Endothelial cell of umbilical vein (primary cell): ENCODE measurements around the gene HYPK. TPM values are rescaled to one million over a fixed set of nuclear protein-coding genes. Genes with fewer than 3 reads are reported as not detected.
A peak's percentile ranks its signal among the peaks of the same experiment; 100 is the strongest.
"Not testable (repeated sequence)": the region's sequence is repeated elsewhere in the genome, so short reads cannot be mapped to it uniquely, and the experiment has no call there.

Experiments
- BruUV-seq: library from RNA; stranded (reverse); fragments of 400-500 nt; replicated peaks from 2 replicates; lab custom pipeline; 2021; lab: Mats Ljungman, UMichigan
- CTCF ChIA-PET: fragments of 300-600, 350-600 bp; sonication (Branson Sonifier 250); formaldehyde crosslinking; loops from one replicate; lab custom pipeline; 2021; ENCODE audit warnings: antibody characterized with exemption, inconsistent platforms; lab: Charles Lee
- POLR2A ChIA-PET: fragments of 300-600, 350-600 bp; sonication (Branson Sonifier 250); formaldehyde crosslinking; loops from one replicate; lab custom pipeline; 2021; ENCODE audit warnings: antibody characterized with exemption, inconsistent platforms; lab: Charles Lee
- DNase-seq: peaks from one replicate; pipeline ENCODE4 v3.0.0-alpha.2; 2011; ENCODE audit warnings: low read depth, low spot score
- FAIRE-seq: peaks from 2 replicates; lab custom pipeline; 2011; peaks lifted over from hg19 to GRCh38; lab: Jason Lieb, UNC
- H2AFZ ChIP-seq: 2 replicates; pipeline ENCODE4 v1.6.0; 2012; ENCODE audit warnings: low read depth, low read length, control low read depth, inconsistent platforms
- H3K27ac ChIP-seq: 2 replicates; pipeline ENCODE4 v1.5.1; 2011; ENCODE audit warnings: low read depth, mild to moderate bottlenecking, control low read depth, low read length, moderate library complexity; ENCODE audit not compliant: insufficient read depth
- H3K27me3 ChIP-seq, 2 experiments: 2 replicates each; pipeline versions ENCODE4 v1.6.0 to v1.6.1; 2011; ENCODE audit warnings: low read length in 2 of 2, mixed read lengths in 1 of 2; ENCODE audit not compliant: control insufficient read depth in 2 of 2, insufficient read depth in 2 of 2
- H3K36me3 ChIP-seq, 2 experiments: 2 replicates in 1 of 2; 3 replicates in 1 of 2; pipeline ENCODE4 v1.5.1; 2011; ENCODE audit warnings: low read length in 2 of 2, mild to moderate bottlenecking in 1 of 2, moderate library complexity in 1 of 2; ENCODE audit not compliant: control insufficient read depth in 2 of 2, insufficient read depth in 2 of 2; ENCODE audit errors: extremely low read depth in 1 of 2
- H3K4me1 ChIP-seq: 3 replicates; pipeline ENCODE4 v1.5.1; 2011; ENCODE audit warnings: mild to moderate bottlenecking, low read length; ENCODE audit not compliant: control insufficient read depth, insufficient read depth; ENCODE audit errors: extremely low read depth
- H3K4me2 ChIP-seq: 2 replicates; pipeline ENCODE4 v1.6.1; 2011; ENCODE audit warnings: low read length, control low read depth, mixed read lengths; ENCODE audit not compliant: insufficient read depth
- H3K4me3 ChIP-seq, 3 experiments: fragments of 200-600 bp in 1 of 3; sonication (generic), shearing (Covaris generic) in 1 of 3; replicated peaks in 1 of 3; 2 replicates each; pipeline ENCODE4 v1.5.1; 2011 to 2016; ENCODE audit warnings: control low read depth in 3 of 3, low read length in 3 of 3, mild to moderate bottlenecking in 2 of 3, inconsistent platforms in 1 of 3, low read depth in 1 of 3, moderate library complexity in 1 of 3; ENCODE audit not compliant: insufficient read depth in 1 of 3
- H3K79me2 ChIP-seq: 2 replicates; pipeline ENCODE4 v1.6.0; 2012; ENCODE audit warnings: low read length, inconsistent platforms; ENCODE audit not compliant: control insufficient read depth, insufficient read depth
- H3K9ac ChIP-seq: replicated peaks from 2 replicates; pipeline ENCODE3; 2011; ENCODE audit warnings: low read length, control low read depth; ENCODE audit not compliant: insufficient read depth; ENCODE audit errors: extremely low read depth
- H3K9me1 ChIP-seq: replicated peaks from 3 replicates; pipeline ENCODE4 v1.6.0; 2011; ENCODE audit warnings: mild to moderate bottlenecking, low read length; ENCODE audit not compliant: control insufficient read depth, insufficient read depth; ENCODE audit errors: extremely low read depth
- H3K9me3 ChIP-seq: replicated peaks from 2 replicates; pipeline ENCODE4 v1.5.1; 2012; ENCODE audit warnings: low read length, inconsistent platforms; ENCODE audit not compliant: control insufficient read depth, insufficient read depth
- H4K20me1 ChIP-seq: replicated peaks from 2 replicates; pipeline ENCODE3; 2011; ENCODE audit warnings: mild to moderate bottlenecking, low read length; ENCODE audit not compliant: control insufficient read depth, insufficient read depth; ENCODE audit errors: extremely low read depth
- EZH2 ChIP-seq: IDR thresholded peaks from 2 replicates; pipeline ENCODE4 v1.6.1; 2012; ENCODE audit warnings: borderline replicate concordance, low read depth, mild to moderate bottlenecking, moderate library complexity, low read length, inconsistent platforms; ENCODE audit not compliant: severe bottlenecking
- FOS ChIP-seq: IDR thresholded peaks from 2 replicates; pipeline ENCODE4 v1.6.1; 2011; ENCODE audit warnings: mild to moderate bottlenecking, low read length, moderate library complexity, borderline replicate concordance; ENCODE audit not compliant: insufficient read depth
- GATA2 ChIP-seq: IDR thresholded peaks from 2 replicates; pipeline ENCODE4 v1.7.0; 2011; ENCODE audit warnings: low read depth, mild to moderate bottlenecking, moderate library complexity, mixed read lengths, low read length; ENCODE audit not compliant: insufficient read length, insufficient read depth
- JUN ChIP-seq: IDR thresholded peaks from 2 replicates; pipeline ENCODE4 v1.6.1; 2011; ENCODE audit warnings: borderline replicate concordance, low read depth; ENCODE audit not compliant: insufficient read length, insufficient read depth
- MAX ChIP-seq: IDR thresholded peaks from 2 replicates; pipeline ENCODE4 v1.6.1; 2011; ENCODE audit not compliant: insufficient read depth, insufficient read length
- MYC ChIP-seq: IDR thresholded peaks from one replicate; pipeline ENCODE4 v1.6.1; 2011; ENCODE audit warnings: mild to moderate bottlenecking, low read depth, low read length
- POLR2A ChIP-seq: IDR thresholded peaks from 2 replicates; pipeline ENCODE4 v1.6.1; 2012; ENCODE audit warnings: low read depth, mild to moderate bottlenecking, control low read depth, low read length
- POLR2AphosphoS5 ChIP-seq: IDR thresholded peaks from 2 replicates; pipeline ENCODE4 v1.6.1; 2012; ENCODE audit warnings: low read depth, mild to moderate bottlenecking, control low read depth, low read length, moderate library complexity; ENCODE audit not compliant: insufficient read depth
- dilution Hi-C: fragments of 300-500 bp; cut with MboI; formaldehyde crosslinking; loops from one replicate; pipeline ENCODE4 v1.15.0; 2019; ENCODE audit warnings: low sequenced_read_pairs; ENCODE audit not compliant: extremely low pct_ligation_motif_present
- intact Hi-C: fragments of 100-400 bp; cut with micrococcal nuclease; formaldehyde crosslinking; loops from one replicate; pipeline ENCODE4 v1.10.0; 2022
- polyA plus RNA-seq, 4 experiments: library from polyadenylated mRNA; depleted of rRNA in 3 of 4; stranded (reverse) in 3 of 4; unstranded in 1 of 4; fragments of >200 nt; gene quantifications; 2 replicates each; pipeline versions ENCODE4 v1.2.1 to v1.2.3, GENCODE V29; 2011 to 2012; ENCODE audit warnings: missing spikeins in 1 of 4
- total RNA-seq: library from RNA; stranded (reverse); gene quantifications from 2 replicates; pipeline ENCODE4 v1.2.3, GENCODE V29; 2021
- TF ChIP-seq, protein P1 (sequence below), 2 donors: IDR thresholded peaks; 1 replicate in 1 of 2; 2 replicates in 1 of 2; pipeline ENCODE4 v1.5.1; 2011; ENCODE audit warnings: low read length in 2 of 2, mild to moderate bottlenecking in 2 of 2, moderate library complexity in 2 of 2, control low read depth in 1 of 2, inconsistent platforms in 1 of 2, low read depth in 1 of 2; ENCODE audit not compliant: insufficient read depth in 1 of 2; ENCODE audit errors: extremely low read depth in 1 of 2

Gene HYPK
- total and polyA plus RNA-seq, 2 donors (not counting 3 experiments of a cell fraction or from before 2014, with no cell fraction given): 5.2 to 17.8 TPM

DNA sequence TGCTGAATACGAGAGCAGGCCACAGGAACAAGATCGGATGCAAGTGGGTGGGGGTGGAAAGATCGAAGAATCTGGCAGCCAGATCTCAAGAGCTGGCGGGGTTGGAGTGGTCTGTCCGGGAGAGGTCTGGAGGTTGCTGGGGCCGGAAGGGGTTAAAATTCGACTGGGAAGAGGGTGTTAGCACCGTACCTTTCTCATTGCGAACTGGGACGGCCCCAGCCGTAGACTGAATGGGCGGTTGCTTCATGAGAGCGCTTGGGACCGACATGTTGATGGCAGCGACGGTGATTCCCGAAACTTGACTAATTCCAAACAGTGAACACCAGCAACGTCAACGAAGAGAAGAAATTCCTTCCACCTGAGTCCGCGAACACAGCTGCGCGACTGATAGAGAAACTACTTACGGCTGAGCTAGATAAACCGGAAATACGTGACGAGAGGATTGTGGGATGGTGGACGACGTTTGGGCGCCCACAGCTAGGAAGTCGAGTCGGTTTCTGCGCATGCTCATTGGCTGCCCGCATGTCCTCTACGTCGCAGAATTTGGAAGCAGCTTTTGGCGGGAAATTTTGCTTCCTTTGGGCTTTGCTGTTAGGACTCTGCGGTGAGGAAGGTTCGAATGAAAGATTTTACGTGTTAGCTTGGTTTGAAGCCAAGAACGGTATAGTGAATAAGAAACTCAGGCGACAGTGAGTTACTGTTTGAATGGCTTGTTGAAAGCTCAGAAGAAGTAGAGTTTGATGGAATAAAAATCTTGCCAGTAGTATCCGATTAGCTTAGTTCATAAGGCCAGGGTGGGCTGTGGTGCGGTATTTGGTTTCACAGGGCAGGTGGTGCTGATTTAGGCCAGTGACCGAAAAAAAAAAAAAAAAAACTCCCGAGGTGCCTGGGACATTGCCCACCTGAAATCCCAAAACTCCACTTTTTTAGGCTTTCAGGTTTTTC is 24.2 kb downstream of the HYPK start, which contains the start of gene MFAP1:
TSS of gene MFAP1 (minus strand) at position 389 of the 945 bp plus-strand sequence. CDS start at position 268, 121 bp downstream.
- dilution Hi-C loops: no loop called here
- CTCF ChIA-PET: interaction anchor here (0.7 to 1.6 kb wide), 4 partner anchors 13 to 722 kb away, joined by 3 to 7 read pairs (median 3); no protein-coding TSS in a partner anchor

DNA sequence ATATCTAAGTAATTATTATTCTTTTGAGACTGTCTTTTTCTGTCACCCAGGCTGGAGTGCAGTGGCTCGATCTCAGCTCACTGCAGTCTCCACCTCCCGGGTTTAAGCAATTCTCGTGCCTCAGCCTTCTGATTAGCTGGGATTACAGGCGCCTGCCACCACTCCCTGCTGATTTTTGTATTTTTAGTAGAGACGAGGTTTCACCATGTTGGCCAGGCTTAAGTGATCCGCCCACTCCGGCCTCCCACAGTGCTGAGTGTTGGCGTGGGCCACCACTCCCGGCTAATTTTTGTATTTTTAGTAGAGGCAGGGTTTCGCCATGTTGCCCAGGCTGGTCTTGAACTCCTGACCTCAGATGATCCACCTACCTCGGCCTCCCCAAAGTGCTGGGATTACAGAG is 24.9 kb downstream of the HYPK start:
- H3K27me3 ChIP-seq, H3K4me3 ChIP-seq, H3K4me2 ChIP-seq, H4K20me1 ChIP-seq, BruUV-seq, intact Hi-C loops, H3K9me3 ChIP-seq, H2AFZ ChIP-seq, FAIRE-seq, H3K36me3 ChIP-seq, dilution Hi-C loops, POLR2A ChIA-PET, H3K9me1 ChIP-seq, H3K9ac ChIP-seq, DNase-seq, H3K27ac ChIP-seq: not testable (repeated sequence)
- CTCF ChIA-PET: interaction anchor here (1.6 kb wide), 1 partner anchor 721 kb away, joined by 3 read pairs; no protein-coding TSS in a partner anchor
- Histone ChIP-seq H3K4me1 (peaks cover 22% of the 10 kb centered on the region), H3K79me2 (peaks cover 61% of the 10 kb centered on the region)

More for the DNA sequence above, 24.2 kb downstream of the HYPK start, which contains the start of gene MFAP1:
- Histone ChIP-seq H3K27ac (peak within 1 kb of the TSS; percentile 77), H3K4me2 (peak within 1 kb of the TSS; percentile 47), H3K27me3 (no peaks in the 10 kb centered on the region), H3K79me2 (peaks cover 64% of the 10 kb centered on the region), H3K4me3 (peak within 1 kb of the TSS; percentile 43 to 91 (median 86)), H3K4me1 (peaks cover 22% of the 10 kb centered on the region), H4K20me1 (no peaks in the 10 kb centered on the region), H3K9me3 (no peaks in the 10 kb centered on the region), H3K36me3 (no peaks in the 10 kb centered on the region), H3K9me1 (no peaks in the 10 kb centered on the region), H3K9ac (peak within 1 kb of the TSS; percentile 92), H2AFZ (peak within 1 kb of the TSS; percentile 52)
- FAIRE-seq: peak; percentile 100
- intact Hi-C loops: loop anchor here (1.0 kb wide), 1 partner anchor 32 kb away; the partner anchor contains the start of gene SERF2
- BruUV-seq: TSS peak; percentile 88
- TF ChIP-seq MYC (no peak), MAX (peak; percentile 80), GATA2 (no peak), POLR2A (peak; percentile 97), EZH2 (no peak), JUN (no peak), POLR2AphosphoS5 (peak; percentile 96), FOS (no peak)
- TF ChIP-seq, protein P1, sequence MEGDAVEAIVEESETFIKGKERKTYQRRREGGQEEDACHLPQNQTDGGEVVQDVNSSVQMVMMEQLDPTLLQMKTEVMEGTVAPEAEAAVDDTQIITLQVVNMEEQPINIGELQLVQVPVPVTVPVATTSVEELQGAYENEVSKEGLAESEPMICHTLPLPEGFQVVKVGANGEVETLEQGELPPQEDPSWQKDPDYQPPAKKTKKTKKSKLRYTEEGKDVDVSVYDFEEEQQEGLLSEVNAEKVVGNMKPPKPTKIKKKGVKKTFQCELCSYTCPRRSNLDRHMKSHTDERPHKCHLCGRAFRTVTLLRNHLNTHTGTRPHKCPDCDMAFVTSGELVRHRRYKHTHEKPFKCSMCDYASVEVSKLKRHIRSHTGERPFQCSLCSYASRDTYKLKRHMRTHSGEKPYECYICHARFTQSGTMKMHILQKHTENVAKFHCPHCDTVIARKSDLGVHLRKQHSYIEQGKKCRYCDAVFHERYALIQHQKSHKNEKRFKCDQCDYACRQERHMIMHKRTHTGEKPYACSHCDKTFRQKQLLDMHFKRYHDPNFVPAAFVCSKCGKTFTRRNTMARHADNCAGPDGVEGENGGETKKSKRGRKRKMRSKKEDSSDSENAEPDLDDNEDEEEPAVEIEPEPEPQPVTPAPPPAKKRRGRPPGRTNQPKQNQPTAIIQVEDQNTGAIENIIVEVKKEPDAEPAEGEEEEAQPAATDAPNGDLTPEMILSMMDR (IDR thresholded peaks at IDR 0.05; ENCODE audit: extremely low read depth in 1 of 2, insufficient read depth in 1 of 2, low read depth in 1 of 2, low read length in 2 of 2): no peak
- DNase-seq: peak; percentile 97
- POLR2A ChIA-PET: interaction anchor here (0.5 to 0.9 kb wide), 4 partner anchors 15 to 451 kb away, joined by 3 to 7 read pairs (median 4); partner anchors contain the start of genes HYPK and SERINC4
